Neural crest cell (in vitro differentiated cells): ENCODE data around the gene SLC26A6. TPM values are rescaled to one million over a fixed set of nuclear protein-coding genes. Genes with fewer than 3 reads are reported as not detected.

Experiments used
- DNase-seq: peaks from one replicate; pipeline ENCODE4 v3.0.0; 2021; ENCODE audit warnings: low read depth, mixed read lengths, low spot score
- H3K27ac Mint-ChIP-seq: one replicate; pipeline ENCODE4 v1.8.0; 2021; ENCODE audit warnings: mild to moderate bottlenecking, mixed read lengths; ENCODE audit not compliant: unreplicated experiment
- H3K27me3 Mint-ChIP-seq: 2 replicates; pipeline ENCODE4 v1.8.0; 2021; ENCODE audit warnings: low read depth, mild to moderate bottlenecking, mixed read lengths
- H3K36me3 Mint-ChIP-seq: 2 replicates; pipeline ENCODE4 v1.8.0; 2021; ENCODE audit warnings: low read depth, mild to moderate bottlenecking, mixed read lengths
- H3K4me1 Mint-ChIP-seq: 2 replicates; pipeline ENCODE4 v1.8.0; 2021; ENCODE audit warnings: mixed read lengths
- H3K4me3 Mint-ChIP-seq: one replicate; pipeline ENCODE4 v1.8.0; 2021; ENCODE audit warnings: mild to moderate bottlenecking, mixed read lengths
- H3K9me3 Mint-ChIP-seq: 2 replicates; pipeline ENCODE4 v1.8.0; 2021; ENCODE audit warnings: mixed read lengths
- CTCF ChIP-seq: fragments of 200-600 bp; sonication (generic); conservative IDR thresholded peaks from 2 replicates; pipeline ENCODE4 v1.5.0; 2021; ENCODE audit warnings: antibody characterized with exemption, mild to moderate bottlenecking
- total RNA-seq: library from RNA; stranded (reverse); gene quantifications from 2 replicates; pipeline ENCODE4 v1.2.1, GENCODE V29; 2021

Gene SLC26A6
- total RNA-seq, 1 donor from 2014 or later, result 57.4 TPM

GRCh38 chr3:48660800-48661400 is 25.6 kb upstream of the SLC26A6 start:
- H3K27me3 Mint-ChIP-seq, result peaks cover 7% of the 10 kb centered on the region
- H3K27ac Mint-ChIP-seq, result no peak overlapping the region
- no peak for TF ChIP-seq CTCF
- no peak for DNase-seq
- peaks cover 26% of the 10 kb centered on the region for H3K36me3 Mint-ChIP-seq
- H3K9me3 Mint-ChIP-seq, result peaks cover 2% of the 10 kb centered on the region
- peaks cover 31% of the 10 kb centered on the region for H3K4me1 Mint-ChIP-seq
- H3K4me3 Mint-ChIP-seq, result peak overlapping the region; percentile 85

GRCh38 chr3:48656841-48657281 is 21.6 kb upstream of the SLC26A6 start:
- Mint-ChIP-seq H3K9me3 (no peaks in the 10 kb centered on the region), H3K4me3 (peak overlapping the region; percentile 12), H3K36me3 (peaks cover 30% of the 10 kb centered on the region), H3K27ac (no peak overlapping the region), H3K27me3 (no peaks in the 10 kb centered on the region), H3K4me1 (peaks cover 15% of the 10 kb centered on the region)
- TF ChIP-seq CTCF, result no peak
- no peak for DNase-seq

- Mint-ChIP-seq H3K27ac (peak overlapping the region; percentile 27), H3K4me1 (peaks cover 13% of the 10 kb centered on the region), H3K36me3 (peaks cover 30% of the 10 kb centered on the region), H3K9me3 (no peaks in the 10 kb centered on the region), H3K27me3 (no peaks in the 10 kb centered on the region), H3K4me3 (peak overlapping the region; percentile 12)
- DNase-seq, result peak; percentile 82
- peak; percentile 77 for TF ChIP-seq CTCF
Observed at GRCh38 chr3:48656061-48656840, 21.0 kb upstream of the SLC26A6 start.

GRCh38 chr3:48655606-48656005 is 20.3 kb upstream of the SLC26A6 start:
- Mint-ChIP-seq H3K36me3 (peaks cover 30% of the 10 kb centered on the region), H3K4me3 (peak overlapping the region; percentile 75), H3K9me3 (no peaks in the 10 kb centered on the region), H3K27ac (peak overlapping the region; percentile 57), H3K27me3 (no peaks in the 10 kb centered on the region), H3K4me1 (peaks cover 13% of the 10 kb centered on the region)
- DNase-seq, result no peak
- no peak for TF ChIP-seq CTCF

GRCh38 chr3:48655063-48655462 is 19.8 kb upstream of the SLC26A6 start:
- Mint-ChIP-seq H3K4me1 (peaks cover 13% of the 10 kb centered on the region), H3K9me3 (no peaks in the 10 kb centered on the region), H3K27me3 (no peaks in the 10 kb centered on the region), H3K27ac (peak overlapping the region; percentile 12), H3K4me3 (peak overlapping the region; percentile 75), H3K36me3 (peaks cover 28% of the 10 kb centered on the region)
- DNase-seq, result no peak
- no peak for TF ChIP-seq CTCF
